ENCODE data around the gene VIL1.

DNA sequence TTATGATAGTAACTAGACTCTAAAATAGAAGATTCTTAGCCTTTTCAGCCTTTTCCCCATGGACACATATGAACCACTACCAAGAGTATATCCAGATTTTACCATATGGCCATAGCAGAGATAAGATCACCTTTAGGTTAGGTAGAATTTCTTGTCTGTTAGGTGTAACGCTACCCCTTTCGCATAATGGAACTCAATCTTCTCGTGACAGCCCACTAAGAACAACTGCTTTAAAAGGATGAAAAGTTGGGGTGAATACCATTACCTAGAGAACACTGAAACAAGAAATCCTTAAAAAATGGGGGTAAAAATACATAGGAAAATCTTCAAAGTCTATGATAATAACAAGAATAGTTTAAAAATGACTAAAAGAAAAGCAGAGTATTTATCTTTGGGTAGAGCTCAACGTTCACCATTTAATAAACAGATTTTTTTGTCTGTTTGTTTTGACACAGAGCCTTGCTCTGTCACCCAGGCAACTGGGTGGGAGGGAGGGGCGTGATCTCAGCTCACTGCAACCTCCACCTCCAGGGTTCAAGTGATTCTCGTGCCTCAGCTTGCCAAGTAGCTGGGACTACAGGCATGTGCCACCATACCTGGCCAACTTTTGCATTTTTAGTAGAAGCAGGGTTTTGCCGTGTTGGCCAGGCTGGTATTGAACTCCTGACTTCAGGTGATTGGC is 67.2 kb downstream of the VIL1 start:
- TF ChIP-seq, protein P1, sequence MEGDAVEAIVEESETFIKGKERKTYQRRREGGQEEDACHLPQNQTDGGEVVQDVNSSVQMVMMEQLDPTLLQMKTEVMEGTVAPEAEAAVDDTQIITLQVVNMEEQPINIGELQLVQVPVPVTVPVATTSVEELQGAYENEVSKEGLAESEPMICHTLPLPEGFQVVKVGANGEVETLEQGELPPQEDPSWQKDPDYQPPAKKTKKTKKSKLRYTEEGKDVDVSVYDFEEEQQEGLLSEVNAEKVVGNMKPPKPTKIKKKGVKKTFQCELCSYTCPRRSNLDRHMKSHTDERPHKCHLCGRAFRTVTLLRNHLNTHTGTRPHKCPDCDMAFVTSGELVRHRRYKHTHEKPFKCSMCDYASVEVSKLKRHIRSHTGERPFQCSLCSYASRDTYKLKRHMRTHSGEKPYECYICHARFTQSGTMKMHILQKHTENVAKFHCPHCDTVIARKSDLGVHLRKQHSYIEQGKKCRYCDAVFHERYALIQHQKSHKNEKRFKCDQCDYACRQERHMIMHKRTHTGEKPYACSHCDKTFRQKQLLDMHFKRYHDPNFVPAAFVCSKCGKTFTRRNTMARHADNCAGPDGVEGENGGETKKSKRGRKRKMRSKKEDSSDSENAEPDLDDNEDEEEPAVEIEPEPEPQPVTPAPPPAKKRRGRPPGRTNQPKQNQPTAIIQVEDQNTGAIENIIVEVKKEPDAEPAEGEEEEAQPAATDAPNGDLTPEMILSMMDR (IDR thresholded peaks at IDR 0.05), result no peak
- TF ChIP-seq POLR2A (IDR thresholded peaks at IDR 0.05) (no peak), POLR2AphosphoS5 (IDR thresholded peaks at IDR 0.05) (no peak)

Measured in prostate gland (tissue), 2 donors.